GM10248 (cell line): ENCODE data around the gene FGF5.

Source experiments
- CTCF ChIA-PET: fragments of 300-600 bp; sonication (Branson Sonifier 250); formaldehyde crosslinking; extraction: SDS; loops from one replicate; lab custom pipeline; 2021; ENCODE audit warnings: antibody characterized with exemption; lab: Yijun Ruan, JAX
- POLR2A ChIA-PET: fragments of 350-650 bp; sonication (Branson Sonifier 250); formaldehyde crosslinking; extraction: SDS; loops from one replicate; lab custom pipeline; 2020; ENCODE audit warnings: antibody characterized with exemption; lab: Yijun Ruan, JAX
- DNase-seq: peaks from one replicate; pipeline ENCODE4 v3.0.0; 2012; ENCODE audit errors: extremely low spot score
- CTCF ChIP-seq: IDR thresholded peaks from 2 replicates; pipeline ENCODE4 v1.5.1; 2012; ENCODE audit warnings: mild to moderate bottlenecking, low read depth; ENCODE audit errors: extremely low read depth, missing control alignments, control extremely low read depth

FGF5 gene

GRCh38 chr4:80265571-80266252 is 752 bp upstream of the FGF5 start:
- ChIA-PET POLR2A (no interaction called here), CTCF (interaction anchor here (0.9 kb wide), 1 partner anchor 1349 kb away, joined by 3 read pairs; no protein-coding TSS in a partner anchor)
- DNase-seq, result no peak
- TF ChIP-seq CTCF, result no peak

- ChIA-PET POLR2A (no interaction called here), CTCF (no interaction called here)
- DNase-seq, result no peak
- no peak for TF ChIP-seq CTCF
Observed at GRCh38 chr4:80266902-80267380, 477 bp downstream of the FGF5 start.

DNA sequence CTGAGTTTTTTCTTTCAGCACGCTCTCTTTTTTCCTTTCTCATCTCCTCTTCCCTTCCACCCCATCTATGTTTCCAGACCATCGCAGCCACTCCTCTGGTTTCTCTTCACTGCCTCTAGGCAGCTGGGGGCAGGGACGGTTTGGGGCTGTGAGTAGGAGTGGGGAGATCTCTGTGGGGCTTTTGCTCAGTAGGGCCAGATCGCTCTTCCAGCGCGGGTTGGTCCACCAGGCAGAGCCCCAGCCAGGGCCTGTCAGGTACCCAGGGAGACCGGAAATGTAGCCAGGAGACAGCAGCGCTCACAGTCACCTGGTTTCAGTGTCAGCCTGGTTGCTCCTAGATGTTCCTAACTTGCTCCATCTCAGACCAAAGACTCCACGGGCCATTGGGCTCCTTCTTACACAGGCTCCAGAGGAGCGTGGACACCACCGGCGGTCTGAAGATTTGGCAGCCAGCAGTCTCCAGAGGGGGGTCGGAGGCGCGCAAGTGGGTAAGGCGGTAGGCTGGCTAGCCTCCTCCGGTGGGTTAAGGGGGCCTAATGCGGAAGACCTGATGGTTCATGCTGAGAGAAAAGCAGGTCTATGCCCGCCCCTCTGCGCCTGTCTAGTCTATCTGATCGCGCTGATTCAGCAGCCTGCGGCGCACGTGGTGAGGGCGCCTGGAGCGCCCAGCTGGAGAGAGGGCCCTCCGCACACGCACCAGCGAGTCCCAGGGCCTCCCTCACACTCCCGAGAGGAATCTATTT is 1.8 kb downstream of the FGF5 start:
- ChIA-PET CTCF (no interaction called here), POLR2A (no interaction called here)
- TF ChIP-seq CTCF, result no peak
- DNase-seq, result no peak

DNA sequence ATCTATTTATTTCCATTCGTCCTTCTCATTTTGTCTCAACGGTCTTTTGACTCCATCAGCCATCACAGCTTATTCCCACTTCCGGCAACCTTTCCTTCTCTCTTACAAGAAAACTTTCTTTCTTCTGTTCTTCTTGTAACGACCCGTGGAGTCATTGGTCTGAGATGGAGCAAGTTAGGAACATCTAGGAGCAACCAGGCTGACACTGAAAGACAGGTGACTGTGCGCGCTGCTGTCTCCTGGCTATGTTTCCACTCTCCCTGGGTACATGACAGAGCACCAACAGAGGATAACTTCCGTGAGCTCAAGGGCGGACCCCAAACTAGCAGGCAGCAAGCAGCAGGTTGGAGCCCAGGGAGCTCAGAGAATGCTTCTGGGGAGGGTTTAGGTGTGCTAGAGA is 2.5 kb downstream of the FGF5 start:
- TF ChIP-seq CTCF, result no peak
- POLR2A ChIA-PET, result no interaction called here
- no peak for DNase-seq
- CTCF ChIA-PET, result no interaction called here

- DNase-seq, result no peak
- POLR2A ChIA-PET, result no interaction called here
- TF ChIP-seq CTCF, result no peak
- CTCF ChIA-PET, result no interaction called here
Observed at GRCh38 chr4:80270321-80270720, 3.9 kb downstream of the FGF5 start.

- DNase-seq, result no peak
- ChIA-PET CTCF (no interaction called here), POLR2A (no interaction called here)
- no peak for TF ChIP-seq CTCF
Observed at GRCh38 chr4:80270868-80271267, 4.4 kb downstream of the FGF5 start.
